NCI-H82 treated with DMSO at 0.1 percent for 48 hours (cell line): Measurements from ENCODE around the gene ADAP1.

Source experiments
- DNase-seq: peaks from one replicate; lab custom pipeline; 2025; ENCODE audit not compliant: unreplicated experiment; lab: John Stamatoyannopoulos, UW

Gene ADAP1

DNA sequence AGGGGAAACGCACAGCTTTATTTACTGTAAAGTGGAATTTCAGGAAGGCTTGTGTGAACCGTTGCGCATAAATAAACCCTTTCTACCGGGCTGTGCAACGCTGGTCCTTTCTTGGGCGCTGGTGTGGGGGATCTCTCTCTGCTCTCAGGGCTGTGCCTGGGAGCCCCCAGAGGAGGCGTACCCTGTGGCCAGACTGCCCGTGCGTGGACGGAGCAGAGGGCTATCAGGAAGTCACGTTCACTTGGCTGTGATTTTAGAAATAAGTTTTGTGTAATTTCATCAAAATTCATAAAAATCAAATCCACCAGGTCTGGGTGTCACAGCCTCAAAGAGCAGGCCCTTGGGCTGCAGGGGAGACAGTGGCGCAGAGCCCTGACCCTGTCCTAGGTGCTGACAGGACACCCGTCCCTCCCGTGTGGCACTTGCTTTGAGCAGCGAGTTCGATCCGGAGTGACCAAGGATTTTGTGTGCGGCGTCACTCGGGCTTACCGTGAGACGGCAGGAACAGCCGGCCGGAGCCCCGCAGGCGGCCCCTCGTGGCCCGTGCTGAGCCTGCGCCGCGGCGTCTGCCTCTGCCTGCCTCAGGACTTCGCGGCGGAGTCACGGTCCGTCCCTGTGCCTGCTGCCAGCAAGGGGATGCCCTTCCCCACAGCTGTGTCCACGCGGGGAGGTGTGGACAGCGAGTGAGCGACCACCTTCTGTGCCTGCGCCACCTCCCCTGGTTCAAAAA lies 58.0 kb downstream of the ADAP1 start:
- no peak for DNase-seq

DNA sequence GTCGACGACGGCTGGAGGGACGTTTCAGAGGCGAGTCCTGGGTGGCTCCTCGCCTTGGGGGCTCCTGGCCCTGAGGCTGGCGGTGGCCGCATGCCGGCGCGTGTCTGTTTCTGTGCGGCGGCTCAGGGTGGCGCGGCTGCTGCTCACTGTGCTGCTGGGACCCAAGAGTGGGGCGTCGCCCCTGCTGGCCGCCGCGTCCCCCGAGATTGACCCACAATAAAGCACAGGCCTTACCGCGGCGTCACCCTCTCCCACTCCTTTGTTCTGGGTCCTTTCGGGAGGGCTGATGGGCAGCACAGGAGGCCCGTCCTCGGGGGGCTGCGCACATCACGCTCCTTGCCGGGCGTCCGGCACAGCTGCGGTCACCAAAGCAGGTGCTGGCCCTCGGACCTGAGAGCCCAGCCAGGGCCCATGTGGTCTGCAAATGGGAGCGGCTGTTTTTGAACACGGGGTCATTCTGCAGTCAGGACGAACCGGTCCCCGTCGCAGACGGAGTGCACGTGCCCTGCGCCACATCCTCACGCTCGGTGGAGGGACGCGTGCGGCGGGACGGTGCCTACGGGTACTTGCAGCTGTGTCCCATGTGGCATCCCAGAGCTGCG lies 58.9 kb downstream of the ADAP1 start:
- DNase-seq, result no peak

GRCh38 chr7:894927-895450 lies 59.5 kb downstream of the ADAP1 start:
- DNase-seq, result no peak

GRCh38 chr7:894164-894867 lies 60.2 kb downstream of the ADAP1 start:
- no peak for DNase-seq

DNA sequence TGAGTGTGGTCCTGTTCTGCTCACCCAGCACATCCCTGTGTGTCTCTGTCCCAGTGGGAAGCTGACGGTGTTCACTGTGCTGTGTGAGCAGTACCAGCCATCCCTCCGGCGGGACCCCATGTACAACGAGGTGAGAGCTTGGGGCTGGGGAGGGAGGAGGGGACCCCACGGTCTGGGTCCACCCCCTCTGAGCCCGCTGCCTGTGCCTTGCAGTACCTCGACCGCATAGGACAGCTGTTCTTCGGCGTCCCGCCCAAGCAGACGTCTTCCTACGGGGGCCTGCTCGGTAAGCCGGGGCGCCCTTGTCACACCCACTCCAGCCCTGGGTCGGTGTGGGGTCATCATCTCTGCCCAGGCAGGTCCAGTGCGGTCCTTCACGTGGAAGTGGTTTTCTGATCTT lies 60.8 kb downstream of the ADAP1 start:
- no peak for DNase-seq

GRCh38 chr7:892648-893593 lies 61.6 kb downstream of the ADAP1 start:
- DNase-seq, result no peak

DNA sequence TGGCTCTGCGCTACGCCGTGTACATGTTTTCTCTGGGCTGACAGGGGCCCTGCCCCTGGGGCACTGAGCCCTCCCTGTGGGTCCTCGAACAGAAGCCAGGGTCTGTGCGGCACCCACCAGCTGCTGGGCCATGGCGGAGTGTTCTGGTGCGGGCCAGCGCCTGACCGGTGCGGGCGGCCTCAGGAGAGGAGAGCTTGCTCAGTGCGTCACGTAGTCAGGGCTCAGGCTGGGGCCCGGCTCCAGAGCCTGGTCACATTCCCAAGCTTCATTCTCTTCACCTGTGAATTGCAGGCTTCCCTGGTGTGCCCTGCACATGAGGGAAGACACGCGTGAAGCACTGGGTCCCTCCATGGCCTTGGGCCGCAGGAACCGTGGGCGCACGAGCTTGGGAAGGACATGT lies 62.7 kb downstream of the ADAP1 start:
- DNase-seq, result no peak

GRCh38 chr7:891291-891690 lies 63.2 kb downstream of the ADAP1 start:
- no peak for DNase-seq

DNA sequence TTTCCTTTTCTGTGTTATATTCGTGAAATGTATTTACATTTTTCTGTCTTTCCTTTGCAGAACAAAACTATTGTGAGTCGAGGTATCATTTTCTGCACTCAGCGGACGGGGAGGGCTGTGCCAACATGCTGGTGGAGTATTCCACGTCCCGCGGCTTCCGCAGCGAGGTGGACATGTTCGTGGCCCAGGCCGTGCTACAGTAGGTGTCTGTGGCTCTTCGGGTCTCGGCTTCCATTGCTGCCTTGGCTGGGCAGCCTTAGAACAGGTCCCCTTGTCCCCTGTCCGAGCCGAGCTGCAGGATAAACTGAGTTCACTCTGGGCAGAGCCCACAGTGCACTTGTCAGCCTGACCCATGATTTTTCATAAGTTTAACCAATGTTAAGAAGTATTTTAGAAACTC lies 63.6 kb downstream of the ADAP1 start:
- no peak for DNase-seq

GRCh38 chr7:889391-889790 lies 65.1 kb downstream of the ADAP1 start:
- DNase-seq, result no peak

DNA sequence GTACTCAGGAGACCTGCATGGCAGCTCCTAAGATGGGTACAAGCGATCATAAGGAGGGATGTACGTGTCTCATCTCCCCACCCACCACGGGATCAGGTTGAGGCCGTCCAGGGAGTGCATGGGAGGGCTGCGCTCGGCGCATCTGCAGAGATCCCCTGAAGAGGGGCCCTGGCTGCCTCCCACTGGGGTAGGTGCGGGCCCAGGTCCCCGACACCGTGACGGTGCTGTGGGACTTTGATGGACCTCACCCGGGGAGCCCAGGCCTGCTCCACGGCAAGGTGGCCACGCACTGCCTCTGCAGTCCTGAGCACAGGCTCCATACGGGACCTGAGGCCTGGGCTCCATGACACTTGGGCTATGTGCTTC lies 65.5 kb downstream of the ADAP1 start:
- no peak for DNase-seq

DNA sequence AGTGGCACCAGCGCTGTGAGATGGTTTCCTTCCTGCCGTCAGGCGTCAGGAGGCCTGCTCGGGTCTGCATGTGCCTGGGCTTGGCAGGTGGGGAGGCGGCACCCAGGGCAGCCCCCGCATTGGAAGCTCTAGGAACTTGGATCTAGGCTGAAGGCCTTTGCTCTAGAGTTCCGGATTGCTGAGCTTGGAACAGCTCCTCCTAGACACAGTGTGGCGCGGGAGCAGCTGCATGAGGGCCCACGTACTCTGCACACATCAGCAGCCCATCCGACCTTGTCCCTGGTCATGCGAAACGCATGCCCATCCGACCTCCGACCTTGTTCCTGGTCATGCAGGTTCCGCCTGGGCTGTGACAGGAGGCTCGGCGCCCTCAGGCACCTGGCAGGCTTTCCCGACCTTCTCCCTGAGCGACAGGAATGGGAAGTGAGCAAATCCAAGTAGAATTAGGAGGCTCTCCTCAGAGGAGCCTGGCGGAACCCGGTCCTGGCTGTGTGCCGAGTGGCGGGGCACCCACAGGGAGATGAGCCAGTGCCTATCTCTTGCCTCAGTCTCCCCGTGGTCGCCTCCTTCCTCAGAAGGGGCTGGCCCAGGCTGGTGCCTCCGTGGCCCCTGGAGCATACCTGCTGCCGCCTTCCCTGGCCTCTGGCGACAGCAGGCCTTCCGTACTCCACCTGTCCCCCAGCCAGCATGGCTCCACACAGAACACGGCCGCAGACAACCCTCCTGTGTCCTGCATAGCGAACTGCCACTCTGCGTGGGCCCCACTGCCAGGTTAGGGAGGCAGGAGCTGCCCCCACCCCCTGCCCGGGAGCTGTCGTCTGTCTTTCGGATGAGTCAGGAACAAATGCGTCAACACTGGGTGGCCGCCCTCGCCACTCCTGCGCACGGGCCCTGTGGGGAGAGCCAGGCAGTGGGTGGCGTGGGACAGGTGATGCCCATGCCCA lies 66.1 kb downstream of the ADAP1 start:
- DNase-seq, result no peak

DNA sequence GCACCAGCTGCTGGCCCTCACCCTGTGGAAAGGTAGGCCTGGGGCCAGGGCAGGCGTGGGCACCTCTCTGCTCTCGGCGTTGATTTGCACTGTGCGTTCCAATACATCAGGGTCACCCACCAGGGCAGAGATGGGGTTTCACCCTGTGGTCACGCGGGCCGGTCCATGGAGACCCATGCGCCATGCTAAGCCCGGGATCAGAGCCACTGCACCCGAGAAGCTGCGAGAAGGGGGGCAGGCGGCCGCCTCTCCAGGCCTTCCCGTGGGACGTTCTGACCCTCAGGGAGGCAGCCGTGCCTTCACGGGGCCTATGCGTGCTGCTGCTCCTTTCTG lies 67.0 kb downstream of the ADAP1 start:
- DNase-seq, result no peak

DNA sequence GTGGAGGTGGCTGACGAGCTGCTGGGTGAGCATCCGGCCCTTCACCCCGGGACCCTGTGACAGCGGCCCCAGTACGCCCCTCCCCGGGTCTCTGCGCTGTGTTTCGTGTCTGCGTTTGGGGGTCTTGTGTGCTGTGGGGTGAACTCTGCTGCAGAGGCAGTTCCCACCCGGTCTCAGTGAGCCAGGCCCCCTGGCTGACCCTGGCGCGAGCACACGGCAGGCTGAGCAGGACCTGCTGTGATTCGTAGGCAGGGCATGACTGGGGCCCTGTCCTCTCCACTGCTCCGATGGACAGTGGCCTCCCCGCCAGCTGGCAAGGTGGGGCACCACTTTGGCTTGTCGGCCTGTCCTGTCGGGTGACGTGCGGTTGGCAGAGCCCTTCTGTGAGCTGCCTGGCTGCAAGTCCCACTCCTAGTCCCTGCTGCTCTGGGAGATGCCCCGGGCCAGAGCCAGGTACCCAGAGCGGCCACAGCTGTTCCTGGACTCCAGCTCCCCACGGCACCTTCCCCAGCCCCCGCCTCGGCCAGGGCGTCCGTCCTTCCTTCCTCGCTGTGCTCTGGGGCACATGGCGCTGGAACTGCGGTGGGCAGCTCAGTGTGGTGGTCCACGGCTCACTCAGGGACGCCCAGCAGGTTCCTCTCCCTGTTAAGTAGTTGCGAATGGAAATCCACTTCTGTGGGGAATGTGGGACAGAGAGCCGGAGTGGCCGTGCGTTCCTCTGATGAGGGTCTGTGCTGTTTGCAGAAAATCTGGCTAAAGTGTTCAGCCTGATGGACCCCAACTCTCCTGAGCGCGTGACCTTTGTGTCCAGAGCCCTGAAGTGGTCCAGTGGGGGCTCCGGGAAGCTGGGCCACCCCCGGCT lies 67.6 kb downstream of the ADAP1 start:
- DNase-seq, result no peak

DNA sequence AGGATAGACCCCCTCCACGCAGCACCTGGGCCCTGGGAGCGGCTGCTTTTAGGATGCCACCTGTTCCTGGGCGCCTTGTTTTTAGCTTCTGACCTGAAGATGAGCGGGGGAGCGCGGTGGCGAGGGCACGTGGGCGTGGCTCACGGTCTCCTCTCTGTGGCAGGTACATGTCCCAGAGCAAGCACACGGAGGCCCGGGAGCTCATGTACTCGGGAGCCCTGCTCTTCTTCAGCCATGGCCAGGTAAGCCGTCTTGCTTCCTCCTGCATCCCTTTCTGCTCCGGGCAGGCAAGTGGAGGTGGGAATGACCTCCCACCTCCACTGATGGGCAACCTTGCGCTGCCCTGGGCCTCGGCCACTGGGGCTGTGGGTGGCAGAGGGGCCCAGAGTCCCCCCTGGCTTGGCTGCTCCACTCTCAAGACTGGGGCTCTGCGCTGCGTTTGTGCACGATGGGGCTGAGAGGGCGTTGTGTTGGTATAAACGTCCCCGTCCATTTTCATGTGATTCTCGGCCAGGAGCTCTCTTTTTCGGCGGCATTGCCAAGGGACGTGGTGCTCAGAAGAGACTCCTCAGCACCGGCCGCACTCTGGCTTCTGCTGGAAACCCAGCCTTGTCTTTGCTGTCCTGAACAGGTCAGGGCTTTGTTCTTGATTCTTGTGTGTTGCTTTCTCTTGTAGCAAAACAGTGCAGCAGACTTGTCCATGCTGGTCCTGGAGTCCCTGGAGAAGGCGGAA lies 68.4 kb downstream of the ADAP1 start:
- DNase-seq, result no peak

DNA sequence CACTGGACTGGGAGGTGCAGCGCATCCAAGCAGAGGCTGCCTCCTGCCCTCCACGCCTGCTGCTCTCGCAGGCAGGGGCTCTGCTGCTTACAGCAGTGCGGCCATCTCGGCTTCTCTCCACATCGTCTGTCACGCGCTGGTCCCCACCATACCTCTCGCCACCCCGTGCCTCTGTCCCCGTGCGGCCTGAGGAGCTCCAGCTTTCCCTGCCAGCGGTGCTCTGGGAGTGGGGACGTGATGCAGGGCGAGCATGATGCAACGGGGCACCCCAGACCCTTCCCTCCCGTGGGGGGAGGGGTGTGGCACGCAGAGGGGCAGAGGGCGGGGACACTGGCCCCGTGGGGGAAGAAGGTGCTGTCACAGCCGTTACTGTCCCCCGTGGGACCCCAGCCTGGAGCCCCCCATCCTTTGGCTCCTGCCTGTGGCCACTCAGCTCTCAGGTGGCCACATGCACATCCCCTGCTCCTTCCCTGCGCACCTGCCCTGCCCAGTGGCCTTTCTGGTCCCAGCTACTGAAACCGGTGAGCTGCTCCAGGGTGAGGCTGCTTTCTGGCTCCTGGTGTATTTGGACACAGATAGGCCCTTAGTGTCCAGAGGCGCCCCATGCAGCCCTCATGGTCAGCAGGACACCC lies 69.1 kb downstream of the ADAP1 start:
- DNase-seq, result no peak

GRCh38 chr7:884191-885003 lies 70.1 kb downstream of the ADAP1 start:
- DNase-seq, result no peak
